ENCODE results near the gene C1orf232.

The C1orf232 gene

DNA sequence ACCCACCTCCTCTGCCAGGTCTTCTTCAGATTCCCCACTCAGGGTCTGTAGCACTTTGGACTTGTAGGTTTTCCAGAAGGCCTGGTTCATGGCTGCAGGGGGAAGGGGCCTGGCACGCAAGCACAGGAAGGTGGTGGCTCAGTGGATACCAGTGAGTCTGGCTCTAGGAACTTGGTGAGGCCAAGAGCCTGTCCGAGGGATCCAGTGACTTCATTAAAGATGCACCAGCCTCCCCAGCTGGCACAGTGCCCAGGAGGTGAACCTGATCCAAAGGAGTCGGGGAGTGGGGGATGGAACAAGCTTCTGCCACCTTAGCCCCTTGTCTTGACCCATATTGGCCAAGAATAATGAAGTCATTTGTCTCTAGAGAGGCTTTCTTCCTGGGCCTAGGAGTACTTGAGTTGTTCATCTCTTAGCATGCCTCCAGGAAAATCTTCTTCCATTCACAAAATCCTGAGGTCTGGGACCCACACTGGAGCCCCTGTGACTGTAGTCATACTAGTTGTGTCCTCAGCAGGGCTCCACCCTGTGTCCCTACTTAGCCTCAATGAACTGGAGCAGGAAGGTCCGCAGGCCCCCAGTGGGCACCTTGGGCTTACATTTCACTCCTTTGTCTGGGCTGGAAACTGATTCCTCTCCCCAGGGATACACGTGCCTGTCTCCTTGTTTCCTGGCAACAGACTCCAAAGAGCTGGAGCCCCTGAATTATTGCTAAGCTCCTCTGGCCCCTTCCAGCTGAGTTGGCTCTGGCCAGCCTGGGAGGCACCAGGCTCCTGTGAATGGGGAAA lies at the start of gene C1orf232:
C1orf232 (minus strand) TSS at position 554 of the 788 bp plus-strand sequence; CDS start at position 90, 464 bp downstream.
- DNase-seq = no peak

DNA sequence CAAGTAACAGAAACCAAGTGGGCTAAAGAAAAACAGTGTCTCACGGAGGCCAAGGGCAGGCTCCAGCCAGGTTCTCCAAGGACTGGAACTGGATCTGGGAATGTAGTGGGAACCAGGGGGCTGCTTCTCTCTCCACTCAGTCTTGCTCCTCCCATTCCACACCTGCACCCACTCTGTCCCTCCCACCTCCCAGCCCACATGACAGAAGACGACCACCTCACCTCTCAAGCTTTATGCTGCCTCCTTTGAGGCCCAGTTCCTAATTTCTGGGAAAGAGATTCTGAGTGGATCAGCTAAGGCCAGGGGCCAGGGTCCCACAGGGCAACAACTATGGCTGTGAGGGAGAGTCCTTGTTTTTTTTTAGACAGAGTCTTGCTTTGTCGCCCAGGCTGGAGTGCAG lies 46.5 kb upstream of the C1orf232 start:
- DNase-seq = no peak

DNA sequence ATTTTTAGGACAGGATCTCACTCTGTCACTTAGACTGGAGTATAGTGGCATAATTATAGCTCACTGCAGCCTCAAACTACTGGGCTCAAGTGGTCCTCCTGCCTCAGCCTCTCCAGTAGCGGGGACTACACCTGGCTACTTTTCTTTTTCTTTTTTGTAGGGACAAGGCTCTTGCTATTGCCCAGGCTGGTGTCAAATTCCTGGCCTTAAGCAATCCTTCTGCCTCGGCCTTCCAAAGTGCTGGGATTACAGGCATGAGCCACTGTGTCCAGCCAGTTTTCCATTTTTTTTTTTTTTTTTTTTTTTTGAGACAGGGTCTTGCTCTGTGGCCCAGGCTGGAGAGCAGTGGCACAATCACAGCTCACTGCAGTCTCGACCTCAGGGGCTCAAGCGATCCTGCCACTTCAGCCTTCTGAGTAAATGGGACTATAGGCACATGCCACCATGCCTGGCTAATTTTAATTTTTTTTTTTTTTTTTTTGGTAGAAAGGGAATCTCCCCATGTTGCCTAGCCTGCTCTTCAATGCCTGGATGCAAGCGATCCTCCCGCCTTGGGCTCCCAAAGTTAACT lies 44.7 kb upstream of the C1orf232 start:
- DNase-seq = no peak

DNA sequence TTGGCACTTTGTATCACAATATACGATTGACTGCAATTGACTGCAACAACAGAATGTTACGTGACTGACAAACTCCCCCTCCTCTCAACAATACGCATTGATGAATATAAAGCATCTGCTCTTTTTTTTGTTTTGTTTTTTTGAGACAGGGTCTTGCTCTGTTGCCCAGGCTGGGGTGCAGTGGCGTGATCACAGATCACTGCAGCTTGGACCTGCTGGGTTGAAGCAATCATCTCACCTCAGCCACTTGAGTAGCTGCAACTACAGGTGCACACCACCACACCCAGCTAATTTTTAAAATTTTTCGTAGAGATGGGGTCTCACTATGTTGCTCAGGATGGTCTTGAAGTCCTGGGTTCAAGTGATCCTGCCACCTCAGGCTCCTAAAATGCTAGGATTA lies 44.0 kb upstream of the C1orf232 start:
- DNase-seq = no peak

DNA sequence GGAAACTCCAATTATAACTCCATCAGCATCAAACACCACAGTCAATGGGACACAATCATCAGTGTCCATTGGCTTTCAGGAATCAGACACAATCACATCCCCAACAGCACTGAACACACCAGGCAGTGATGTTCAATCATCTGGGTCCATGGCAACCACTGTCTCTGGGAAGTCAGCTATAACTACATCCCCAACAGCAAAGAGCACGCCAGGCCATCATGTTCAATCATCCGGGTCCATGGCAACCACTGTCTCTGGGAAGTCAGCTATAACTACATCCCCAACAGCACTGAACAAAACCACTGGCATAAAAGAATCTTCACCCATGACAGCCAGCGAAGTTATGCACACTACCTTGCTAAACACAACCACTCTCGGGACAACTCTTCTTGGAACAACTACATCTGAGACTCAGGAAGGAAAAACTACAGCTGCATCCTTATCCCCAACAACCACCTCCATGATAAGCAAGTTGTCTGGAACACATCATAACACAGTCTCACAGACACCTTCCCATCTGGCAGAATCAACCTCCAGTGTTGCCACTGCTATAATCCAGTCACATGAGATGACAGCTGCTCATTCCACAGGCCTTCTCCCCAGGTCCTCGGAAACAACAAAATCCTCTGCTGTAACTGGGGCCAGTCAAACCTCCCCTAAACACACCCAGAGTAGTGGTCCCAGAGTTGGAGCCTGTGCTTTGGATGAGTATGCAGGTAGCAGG lies 41.5 kb upstream of the C1orf232 start:
- no peak for DNase-seq

DNA sequence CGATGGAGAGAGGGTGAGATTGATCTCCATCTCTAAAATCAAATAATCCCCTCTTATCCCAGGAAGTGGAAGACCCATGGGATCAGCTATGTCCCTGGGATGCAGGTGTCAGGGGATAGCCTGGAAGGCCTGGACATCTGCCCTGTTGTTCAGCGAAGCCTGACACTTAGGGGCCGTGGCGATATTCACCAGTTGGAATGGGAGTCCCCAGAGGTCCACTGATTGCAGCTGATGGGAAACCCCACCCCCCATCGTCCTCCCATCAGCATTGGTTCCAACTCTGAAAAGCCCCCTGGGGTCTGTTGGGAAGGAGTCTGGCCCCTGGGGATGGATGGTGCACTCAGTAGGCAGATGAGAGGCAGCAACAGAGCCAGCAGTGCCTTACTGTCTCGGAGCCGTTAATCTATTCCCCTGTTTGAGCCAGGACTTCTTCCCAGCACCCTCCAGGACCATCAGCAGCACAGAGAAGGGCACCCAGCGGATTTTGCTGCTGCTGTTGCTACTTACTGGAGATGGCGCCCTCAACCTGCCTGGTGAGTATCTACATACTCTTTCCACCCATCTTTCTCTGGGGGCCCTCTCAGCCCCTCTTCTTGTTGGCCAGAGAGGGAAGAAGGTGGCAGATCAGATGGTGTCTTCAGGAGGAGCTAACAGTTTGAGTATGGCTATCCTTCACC lies 35.0 kb upstream of the C1orf232 start:
- no peak for DNase-seq

DNA sequence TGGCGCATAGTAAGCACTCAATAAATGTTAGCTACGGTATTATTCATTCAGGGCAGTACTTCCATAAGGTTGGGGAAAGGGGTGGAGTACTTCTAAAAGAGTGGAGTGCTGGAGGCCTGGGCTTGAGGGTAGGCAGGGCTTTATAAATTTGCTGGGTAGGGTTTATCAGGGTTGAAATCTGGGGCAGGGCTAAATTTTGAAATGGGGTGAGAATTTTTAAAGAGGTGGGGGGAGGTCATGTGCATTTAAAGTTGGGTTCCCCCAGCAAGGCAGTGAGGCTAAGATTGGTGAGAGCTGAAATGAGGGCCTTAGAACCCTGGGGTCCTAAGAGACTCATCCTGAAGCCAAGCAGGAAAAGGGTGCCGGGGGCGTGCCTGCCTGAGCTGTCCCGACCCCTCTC lies 31.6 kb upstream of the C1orf232 start:
- no peak for DNase-seq

DNA sequence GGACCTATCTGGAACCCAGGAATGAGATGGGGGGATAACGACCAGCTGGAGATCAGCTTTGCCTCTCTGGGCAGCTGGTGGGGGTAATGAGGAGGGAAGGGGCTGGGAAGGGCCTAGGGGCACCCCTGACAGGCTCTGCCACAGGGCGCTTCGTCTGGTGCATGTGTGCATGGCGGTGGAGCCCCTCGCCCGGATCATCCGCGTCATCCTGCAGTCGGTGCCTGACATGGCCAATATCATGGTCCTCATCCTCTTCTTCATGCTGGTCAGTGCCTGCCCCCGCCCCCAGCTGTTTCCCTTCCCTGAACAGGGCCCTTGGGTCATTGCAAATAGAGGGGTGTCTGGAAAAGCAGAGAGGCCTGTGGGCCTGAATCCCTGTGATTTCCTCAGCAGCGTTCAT lies 29.1 kb upstream of the C1orf232 start:
- DNase-seq = no peak

DNA sequence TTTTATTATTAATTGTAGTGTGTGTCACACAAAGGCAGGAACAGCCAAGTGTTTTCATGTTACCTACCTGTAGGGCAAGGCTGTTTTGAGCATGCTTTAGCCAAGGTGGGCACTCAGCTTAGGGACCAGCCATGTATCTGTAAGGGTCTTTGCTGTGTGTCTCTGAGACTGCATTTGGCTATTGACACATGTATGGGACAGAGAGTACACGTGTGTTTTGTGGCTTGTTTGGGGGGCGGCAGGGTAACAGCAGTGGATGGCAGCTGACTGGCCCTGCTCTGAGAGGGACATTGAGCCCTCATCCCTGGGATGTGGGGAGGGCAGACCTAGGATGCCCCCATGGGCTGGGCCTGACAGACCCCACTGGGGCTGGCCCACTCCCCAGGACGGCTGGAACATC lies 28.5 kb upstream of the C1orf232 start:
- no peak for DNase-seq

DNA sequence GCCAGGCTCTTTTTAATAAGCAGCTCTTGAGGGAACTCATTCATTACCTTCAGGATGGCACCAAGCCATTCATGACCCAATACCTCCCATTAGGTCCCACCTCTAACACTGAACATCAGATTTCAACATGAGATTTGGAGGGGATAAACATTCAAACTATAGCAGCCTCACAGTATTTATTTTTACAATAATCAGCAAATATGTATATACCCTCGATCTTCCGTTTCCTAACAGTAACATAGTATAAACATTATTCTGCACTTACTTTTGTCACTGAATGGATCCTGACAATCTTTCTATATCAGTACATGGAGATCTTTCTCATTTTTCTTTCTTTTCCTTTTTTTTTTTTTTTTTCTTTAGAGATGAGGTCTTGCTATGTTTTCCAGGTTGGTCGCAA lies 27.0 kb upstream of the C1orf232 start:
- DNase-seq = no peak

DNA sequence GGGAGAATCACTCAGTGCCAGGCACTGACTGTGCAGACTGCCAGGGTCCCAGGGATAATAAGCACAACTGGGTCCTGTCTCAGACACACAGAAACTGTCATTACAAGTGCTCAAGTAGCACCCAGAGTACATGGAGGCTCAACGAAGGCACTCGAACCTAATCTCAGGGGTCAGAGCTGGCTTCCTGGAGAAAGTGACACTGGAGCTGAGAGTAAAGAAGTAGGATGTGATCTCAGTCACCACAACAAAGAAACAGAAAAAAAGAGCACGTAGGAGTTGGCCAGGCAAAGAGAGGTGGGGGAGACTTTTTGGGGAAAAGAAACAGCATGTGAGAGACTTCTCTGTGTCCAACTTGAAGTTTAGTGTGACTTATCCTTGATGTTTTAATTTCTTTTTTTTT lies 23.0 kb upstream of the C1orf232 start:
- no peak for DNase-seq

DNA sequence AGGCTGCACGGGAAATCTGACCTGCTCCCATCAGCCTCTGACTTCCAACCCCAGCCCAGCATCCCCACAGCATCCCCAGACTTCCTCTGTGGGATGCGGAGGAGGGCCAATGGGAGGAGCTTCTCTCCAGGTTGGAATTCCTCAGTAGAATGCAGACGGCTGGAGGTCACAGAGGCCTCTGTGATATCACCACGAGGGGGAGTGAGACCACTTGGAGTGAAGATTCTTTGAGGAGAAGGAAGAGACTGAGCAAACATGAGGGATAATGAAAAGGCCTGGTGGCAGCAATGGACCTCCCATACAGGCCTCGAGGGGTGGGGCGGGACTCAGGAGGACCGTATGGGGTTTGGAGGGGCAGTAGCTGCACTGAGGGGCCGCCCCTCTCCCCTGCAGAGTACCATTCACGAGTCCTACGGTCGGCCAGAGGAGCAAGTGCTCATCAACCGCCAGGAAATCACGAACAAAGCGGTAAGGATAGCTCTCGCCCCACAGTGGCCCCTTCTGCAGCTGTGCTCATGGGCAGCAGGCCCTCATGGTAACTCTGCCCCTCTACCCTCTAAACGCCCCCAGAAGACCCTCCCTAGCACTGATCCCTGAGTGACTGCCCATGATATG lies 21.7 kb upstream of the C1orf232 start, which contains the start of gene CATSPER4:
CATSPER4 (plus strand) TSS at position 230 of the 615 bp plus-strand sequence; CDS start at position 256, 26 bp downstream.
- no peak for DNase-seq

DNA sequence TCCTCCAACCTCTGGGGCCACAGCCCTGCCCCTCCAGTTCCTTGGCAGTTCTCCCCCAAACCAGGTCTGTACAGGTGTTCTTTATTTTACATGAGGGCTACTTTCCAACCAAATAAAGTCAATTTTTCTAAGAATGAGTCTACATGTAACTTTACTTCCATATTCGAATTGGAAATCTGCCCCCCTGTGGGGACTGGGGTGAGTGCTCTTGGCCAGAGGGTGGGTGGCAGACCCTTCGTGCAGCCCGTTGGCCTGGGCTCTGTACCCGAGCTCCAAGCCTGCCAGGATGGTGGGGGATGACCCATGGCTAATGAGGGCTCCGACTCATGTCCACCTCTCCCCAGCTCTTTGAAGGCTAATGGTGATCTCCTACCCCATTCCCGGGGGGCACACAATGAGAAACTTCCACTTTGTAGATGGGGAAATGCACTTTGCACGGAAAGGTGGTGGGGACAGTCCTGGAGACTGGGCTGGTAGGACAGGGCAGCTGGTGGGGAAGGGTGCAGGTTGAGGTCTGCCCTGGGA lies 21.1 kb upstream of the C1orf232 start:
- no peak for DNase-seq

DNA sequence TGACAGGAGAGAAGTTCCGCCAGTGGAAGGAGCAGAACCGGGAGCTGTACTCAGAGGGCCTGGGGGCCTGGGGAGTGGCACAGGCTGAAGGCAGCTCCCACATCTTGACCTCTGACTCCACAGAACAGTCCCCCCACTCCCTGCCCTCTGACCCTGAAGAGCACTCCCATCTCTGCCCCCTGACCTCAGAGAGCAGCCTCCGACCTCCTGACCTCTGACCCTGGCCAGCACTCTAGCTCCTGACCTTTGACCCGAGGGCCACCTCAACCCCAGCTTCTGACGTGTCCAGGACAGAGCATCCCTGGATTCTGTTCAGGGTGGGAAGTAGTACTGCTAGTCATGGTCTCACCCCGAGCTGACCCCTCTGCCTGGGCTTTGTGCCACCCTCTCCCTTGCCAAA lies 20.6 kb upstream of the C1orf232 start:
- DNase-seq = no peak

DNA sequence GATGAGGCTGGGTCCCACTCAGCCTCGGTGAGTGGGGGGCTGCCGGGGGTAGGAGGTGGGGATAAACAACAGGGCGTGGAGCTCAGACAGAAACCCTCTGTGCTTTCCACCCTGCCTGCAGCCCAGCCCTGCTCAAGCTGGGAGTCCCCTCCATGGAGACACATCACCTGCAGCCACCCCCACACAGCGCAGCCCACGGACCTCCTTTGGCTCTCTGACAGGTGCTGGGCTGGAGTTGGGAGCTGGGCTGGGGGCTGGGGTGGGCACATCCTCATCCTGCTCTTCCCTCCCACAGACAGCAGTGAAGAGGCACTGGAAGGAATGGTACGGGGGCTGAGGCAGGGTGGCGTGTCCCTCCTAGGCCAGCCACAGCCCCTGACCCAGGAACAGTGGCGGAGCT lies 19.7 kb upstream of the C1orf232 start:
- DNase-seq = no peak

DNA sequence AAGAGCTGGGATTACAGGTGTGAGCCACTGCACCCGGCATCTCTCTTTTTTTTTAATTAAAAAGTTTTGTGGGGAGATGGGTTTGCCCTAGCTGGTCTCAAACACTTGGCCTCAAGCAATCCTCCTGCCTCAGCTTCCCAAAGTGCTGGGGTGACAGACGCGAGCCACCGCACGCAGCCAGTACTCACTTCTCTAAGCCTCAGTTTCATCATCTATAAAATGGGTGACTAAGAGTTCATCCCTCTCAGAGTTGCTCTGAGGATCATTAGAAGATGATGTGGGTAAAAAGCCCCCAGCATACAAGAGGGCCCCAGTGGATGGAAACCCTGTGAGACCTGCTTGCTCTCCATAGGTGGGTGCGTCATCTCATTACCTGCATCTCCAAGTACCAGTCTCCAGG lies 19.1 kb upstream of the C1orf232 start:
- no peak for DNase-seq

DNA sequence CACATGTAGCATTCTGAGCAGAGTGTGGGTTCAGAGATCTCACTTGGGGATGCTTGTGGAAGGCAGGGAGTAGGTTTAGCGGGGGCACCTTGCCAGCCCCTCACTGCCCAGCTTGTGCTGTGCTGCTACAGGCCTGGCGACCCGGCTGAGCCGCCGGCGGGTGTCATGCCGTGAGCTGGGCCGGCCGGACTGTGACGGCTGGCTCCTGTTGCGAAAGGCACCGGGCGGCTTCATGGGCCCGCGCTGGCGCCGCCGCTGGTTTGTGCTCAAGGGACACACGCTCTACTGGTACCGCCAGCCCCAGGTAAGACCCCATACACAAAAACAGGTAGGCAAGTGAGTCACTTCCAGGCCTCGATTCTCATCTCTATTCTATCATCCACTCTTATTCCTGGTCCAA lies 16.1 kb upstream of the C1orf232 start:
- no peak for DNase-seq

DNA sequence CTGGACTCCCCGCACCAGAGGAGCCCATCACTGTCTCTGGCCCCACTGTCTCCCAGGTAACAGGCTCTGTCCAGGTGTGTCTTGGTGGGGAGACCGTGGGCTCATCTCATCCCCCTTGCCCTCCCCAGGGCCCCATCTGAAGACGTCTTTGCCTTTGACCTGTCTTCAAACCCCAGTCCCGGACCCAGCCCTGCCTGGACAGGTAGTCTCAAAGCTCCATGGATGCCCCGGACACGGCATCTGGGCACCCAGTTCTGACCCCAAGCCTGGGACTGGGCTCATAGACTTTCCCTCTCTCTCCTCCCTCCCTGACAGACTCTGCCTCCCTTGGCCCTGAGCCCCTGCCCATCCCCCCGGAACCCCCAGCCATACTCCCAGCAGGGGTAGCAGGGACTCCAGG lies 15.3 kb upstream of the C1orf232 start:
- DNase-seq = no peak

DNA sequence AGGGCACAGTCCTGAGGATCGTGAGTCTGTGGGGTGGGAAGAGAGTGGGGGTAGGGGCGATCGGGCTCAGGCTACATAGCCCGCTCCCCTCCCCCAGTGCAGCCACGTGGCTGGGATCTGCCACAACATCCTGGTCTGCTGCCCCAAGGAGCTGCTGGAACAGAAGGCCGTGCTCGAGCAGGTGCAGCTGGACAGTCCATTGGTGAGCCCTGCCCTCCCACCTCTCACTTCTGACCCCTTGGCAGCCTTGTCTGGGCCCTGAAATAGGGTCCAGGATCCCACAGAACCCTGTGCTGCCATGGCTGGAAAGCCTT lies 13.6 kb upstream of the C1orf232 start:
- no peak for DNase-seq

DNA sequence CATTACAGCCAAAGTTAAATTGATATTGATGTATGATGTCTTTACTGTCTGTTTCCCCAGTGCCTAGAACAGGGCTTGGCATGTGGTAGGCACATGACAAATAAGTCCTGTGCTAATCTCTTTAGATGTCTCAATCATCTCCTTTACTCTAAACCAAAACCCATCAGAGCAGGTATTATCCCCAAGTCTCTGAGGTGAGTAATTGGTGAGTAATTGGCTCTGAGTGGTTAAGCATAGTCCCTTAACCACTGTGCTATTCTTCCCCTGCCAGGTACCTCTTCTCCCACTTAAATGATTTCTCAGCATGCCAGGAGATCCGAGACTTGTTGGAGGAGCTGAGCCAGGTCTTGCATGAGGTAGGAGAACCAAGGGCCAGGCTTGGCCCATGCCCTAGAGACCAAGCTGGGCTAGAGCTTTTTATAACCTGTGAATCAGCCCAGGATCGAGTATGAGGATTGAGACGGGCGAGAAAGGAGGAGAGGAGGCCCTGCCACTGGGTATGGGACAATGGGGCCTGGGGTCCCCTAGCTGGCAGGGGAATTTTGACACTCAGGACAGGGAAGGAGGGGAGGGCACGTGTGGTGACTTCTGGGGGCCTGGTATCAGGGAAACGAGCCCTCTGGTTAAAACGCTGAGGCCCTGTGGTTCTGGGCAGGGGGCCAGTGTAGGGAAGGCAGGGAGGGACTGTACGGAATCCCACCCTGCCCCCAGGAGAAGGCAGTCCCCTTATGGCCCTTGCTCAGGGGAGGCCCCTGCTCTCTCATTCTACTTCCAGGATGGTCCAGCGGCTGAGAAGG lies 13.0 kb upstream of the C1orf232 start:
- no peak for DNase-seq

DNA sequence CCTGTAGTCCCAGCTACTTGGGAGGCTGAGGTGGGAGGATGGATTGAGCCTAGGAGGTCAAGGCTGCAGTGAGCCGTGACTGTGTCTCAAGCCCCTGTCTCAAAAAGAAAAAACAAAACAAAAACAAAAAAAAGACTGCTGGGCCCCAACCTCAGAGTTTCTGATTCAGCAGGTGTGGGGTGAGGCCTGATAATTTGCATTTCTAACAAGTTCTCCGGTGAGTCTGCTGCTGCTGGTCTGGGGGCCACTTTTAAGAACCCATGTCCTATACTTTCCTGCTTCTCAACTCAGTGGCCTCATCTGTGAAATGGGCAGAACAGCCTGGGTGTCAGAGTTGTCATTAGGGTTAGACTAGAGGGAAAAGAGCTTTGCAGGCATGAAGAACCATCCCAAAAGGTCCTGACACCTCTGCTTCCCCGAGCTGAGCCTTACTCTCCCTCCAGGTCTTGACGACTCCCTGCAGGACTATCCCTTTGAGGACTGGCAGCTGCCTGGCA lies 11.3 kb upstream of the C1orf232 start:
- no peak for DNase-seq

DNA sequence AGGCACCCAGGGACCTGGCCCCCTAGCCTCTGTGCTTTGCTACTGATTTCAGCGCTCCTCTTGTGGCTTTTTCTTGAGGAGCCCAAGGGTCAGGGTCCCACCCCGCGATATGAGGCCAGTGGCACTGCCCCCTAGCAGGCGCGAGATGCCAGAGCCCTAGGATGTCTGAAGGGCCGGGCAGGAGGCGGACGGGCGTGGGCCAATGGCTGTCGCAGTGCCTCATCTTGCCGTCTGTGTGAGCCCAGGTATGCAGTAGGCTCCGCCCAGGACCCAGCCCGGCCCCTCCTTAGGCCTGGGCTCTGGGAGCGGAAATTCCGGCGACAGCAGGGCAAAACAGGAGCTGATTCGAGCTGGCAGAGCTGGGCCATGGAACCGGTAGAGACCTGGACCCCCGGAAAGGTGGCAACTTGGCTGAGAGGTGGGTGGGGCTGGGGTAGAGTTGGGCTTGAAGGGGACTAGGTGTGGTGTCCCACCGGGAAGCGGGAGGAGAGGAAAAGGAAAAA lies 8.5 kb upstream of the C1orf232 start, which contains the start of gene CNKSR1:
CNKSR1 (plus strand) TSS at position 310 of the 503 bp plus-strand sequence; CDS start at position 367, 57 bp downstream.
- DNase-seq = no peak

Data from activated CD4-positive, alpha-beta T cell treated with anti-CD3 and anti-CD28 coated beads, Interleukin-2, amount 50 U/mL, for 4 hours (primary cell).